HG02943 (cell line): ENCODE measurements around the gene ATRX.
"Not testable (repeated sequence)": the region's sequence is repeated elsewhere in the genome, so short reads cannot be mapped to it uniquely, and the experiment has no call there.

Experiments used
- ATAC-seq: cut with Tn5 transposase; IDR thresholded peaks from one replicate; pipeline ENCODE4 v1.9.1; 2021; ENCODE audit warnings: mild to moderate bottlenecking, low read depth, moderate library complexity; ENCODE audit not compliant: unreplicated experiment

Gene ATRX

DNA sequence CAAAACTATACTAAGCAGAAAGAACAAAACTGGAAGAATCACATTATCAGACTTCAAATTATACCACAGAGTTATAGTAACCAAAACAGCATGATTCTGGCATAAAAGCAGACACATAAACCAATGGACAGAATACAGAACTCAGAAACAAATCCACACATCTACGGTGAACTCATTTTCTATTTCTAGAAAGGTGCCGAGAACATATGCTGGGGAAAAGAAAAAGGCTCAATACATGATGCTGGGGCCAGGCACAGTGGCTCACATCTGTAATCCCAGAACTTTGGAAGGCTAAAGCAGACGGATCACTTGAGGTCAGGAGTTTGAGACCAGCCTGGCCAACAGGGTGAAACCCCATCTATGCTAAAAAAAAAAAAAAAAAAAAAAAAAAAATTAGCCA lies 52.7 kb downstream of the ATRX start:
- no peak for ATAC-seq

- ATAC-seq = no peak
Observed at GRCh38 chrX:77731821-77732419, 54.1 kb downstream of the ATRX start.

GRCh38 chrX:77726095-77726494 lies 59.9 kb downstream of the ATRX start:
- ATAC-seq = not testable (repeated sequence)

DNA sequence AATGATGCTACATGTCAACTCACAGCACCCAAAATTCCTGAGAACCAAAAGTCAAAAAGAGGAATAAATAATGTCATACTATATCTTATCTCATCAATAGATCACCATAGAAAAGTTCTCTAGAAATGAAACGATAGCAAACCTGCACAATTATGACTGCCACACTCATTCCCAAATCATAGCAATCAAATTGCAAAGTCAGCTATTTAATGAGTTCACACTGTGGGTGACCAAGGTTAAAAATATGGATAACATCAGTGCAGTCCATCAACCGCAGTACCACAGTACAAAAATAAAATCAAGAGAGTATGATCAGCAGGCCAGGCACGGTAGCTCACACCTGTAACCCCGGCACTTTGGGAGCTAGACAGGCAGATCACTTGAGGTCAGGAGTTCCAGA lies 62.3 kb downstream of the ATRX start:
- ATAC-seq = no peak

DNA sequence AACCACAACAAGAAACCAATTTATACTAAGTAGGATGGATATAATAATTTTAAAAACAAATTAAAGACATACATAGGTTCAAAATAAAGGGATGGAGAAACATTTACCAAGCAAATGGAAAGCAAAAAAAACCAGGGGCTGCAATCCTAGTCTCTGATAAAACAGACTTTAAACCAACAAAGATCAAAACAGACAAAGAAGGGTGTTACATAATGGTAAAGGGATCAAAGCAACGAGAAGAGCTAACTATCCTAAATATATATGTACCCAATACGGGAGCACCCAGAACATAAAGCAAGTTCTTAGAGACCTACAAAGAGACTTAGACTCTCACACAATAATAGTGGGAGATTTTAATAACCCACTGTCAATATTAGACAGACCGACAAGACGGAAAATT lies 66.6 kb downstream of the ATRX start:
- ATAC-seq = no peak

DNA sequence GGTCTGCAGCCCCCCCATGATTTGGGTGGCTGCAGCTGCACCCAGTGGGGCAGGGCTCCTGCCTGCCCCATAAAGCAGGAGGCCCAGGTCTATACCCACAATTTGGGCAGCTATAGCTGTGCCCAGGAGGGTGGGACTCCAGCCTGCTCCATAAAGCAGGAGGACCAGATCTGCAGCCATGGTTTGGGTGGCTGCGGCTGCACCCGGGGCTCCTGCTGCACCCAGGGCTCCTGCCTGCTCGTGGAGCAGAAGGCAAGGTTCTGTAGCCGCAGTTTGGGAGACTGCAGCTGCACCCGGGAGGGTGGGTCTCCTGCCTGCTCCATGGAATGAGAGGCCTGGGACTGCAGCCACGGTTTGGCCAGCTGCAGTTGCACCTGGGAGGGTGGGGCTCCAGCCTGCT lies 81.1 kb downstream of the ATRX start:
- ATAC-seq = no peak

GRCh38 chrX:77698242-77698641 lies 87.8 kb downstream of the ATRX start:
- ATAC-seq = no peak

DNA sequence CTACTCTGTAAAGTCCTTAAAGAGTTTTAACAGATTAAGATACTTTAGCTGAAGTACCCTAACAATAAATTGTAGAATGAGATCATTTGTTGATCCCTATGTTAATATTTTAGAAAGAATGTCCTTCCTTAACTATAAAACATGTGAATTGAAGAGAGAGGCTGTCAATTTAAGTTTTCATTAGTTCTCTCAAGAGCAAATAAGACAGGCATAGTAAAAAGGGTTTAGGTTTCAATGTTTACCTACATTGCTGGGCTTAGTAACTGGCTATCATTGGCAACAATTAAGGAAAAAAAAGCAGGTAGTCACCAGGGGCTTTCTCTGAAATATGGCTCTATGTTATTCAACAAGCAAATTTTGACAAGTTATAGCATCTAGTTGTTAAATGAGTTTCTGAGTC lies 91.5 kb downstream of the ATRX start:
- no peak for ATAC-seq

- no peak for ATAC-seq
Observed at GRCh38 chrX:77693594-77693993, 92.4 kb downstream of the ATRX start.

DNA sequence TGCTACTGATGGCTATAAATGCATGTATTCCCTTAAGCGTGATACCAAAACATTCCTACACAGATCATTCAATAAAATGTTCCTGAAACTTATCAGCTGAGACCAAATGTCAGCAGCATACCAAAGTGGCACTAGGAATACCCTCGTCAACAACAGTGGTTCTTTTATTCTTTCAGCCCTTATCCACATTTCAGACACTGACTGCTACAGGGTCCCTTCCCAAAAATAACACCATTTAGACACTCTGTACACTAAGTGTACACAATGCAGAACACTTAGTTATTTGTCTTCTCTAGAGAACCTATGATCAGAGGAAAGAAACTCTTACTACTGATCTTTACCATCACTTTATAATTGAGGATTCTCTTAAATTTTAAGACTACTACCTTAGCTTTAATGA lies 94.1 kb downstream of the ATRX start:
- no peak for ATAC-seq

- no peak for ATAC-seq
Observed at GRCh38 chrX:77689376-77689775, 96.6 kb downstream of the ATRX start.

DNA sequence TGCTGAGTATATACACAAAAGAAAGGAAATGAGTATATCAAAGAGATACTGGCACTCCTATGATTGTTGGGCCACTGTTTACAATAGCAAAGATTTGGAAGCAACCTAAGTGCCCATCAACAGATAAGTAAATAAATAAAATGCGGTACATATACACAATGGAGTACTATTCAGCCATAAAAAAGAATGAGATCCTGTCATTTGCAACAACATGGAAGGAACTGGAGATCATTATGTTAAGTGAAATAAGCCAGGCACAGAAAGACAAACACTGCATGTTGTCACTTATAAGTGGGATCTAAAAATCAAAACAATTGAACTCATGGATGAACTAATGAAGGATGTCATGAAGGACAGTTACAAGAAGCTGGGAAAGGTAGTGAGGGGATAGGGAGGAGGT lies 100.3 kb downstream of the ATRX start:
- ATAC-seq = not testable (repeated sequence)

DNA sequence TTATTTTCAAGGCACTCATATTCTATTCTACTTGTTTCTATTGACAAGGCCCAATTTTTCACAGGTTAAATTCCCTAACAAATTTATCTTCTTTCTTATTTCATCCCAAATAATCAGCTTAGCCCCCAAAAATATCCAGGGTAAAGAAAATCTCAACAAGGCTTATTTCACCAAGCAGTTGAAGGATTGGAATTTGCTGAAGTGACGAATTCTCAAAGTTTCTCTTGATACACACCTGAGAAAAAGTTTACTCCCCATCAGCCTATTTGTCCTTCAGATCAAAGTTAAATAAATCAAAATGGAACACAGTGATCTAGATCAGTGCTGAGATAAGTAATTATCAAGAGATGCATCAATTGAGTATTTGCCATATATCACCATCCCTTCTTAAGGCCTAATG lies 106.9 kb downstream of the ATRX start:
- no peak for ATAC-seq

GRCh38 chrX:77675986-77676385 lies 110.0 kb downstream of the ATRX start:
- no peak for ATAC-seq

- no peak for ATAC-seq
Observed at GRCh38 chrX:77668391-77669237, 117.4 kb downstream of the ATRX start.

GRCh38 chrX:77658886-77659285 lies 127.1 kb downstream of the ATRX start:
- no peak for ATAC-seq

DNA sequence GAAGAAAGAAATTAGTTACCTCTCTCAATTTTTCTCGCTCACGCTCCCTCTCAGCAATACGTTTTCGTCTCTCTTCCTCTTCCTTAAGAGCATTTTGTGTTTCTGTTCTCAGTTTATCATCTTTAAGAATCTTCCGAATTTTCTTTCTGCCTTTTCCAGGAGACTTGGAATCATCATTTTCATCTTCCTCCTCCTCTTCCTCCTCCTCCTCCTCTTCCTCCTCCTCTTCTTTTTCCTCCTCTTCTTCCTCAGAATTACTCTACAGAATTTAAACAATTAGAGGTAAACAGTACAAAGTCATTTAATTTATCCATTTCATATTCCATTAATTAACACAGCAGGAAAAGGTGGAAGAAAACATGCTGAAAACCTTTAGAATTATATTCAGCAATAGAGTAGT lies 133.9 kb downstream of the ATRX start:
- no peak for ATAC-seq

DNA sequence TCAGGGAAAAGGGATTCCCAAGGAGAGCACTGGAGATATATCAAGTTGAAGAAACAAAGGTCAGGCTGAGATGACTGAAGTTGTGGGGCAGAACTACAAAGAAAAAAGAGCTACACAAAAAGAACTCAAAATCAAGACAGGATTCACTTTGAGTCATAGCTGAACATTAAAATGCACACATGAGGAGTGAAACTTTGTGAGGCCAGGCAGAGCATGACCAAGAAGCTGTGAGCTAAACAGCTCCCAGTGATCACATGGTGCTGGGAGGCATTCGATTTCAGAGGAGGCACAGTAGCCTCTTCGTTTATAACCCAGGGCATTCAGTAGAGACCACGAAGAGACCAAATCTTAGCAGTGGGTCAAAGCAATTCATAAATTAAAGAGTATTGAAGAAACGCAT lies 145.3 kb downstream of the ATRX start:
- ATAC-seq = no peak

GRCh38 chrX:77639820-77640219 lies 146.2 kb downstream of the ATRX start:
- no peak for ATAC-seq

DNA sequence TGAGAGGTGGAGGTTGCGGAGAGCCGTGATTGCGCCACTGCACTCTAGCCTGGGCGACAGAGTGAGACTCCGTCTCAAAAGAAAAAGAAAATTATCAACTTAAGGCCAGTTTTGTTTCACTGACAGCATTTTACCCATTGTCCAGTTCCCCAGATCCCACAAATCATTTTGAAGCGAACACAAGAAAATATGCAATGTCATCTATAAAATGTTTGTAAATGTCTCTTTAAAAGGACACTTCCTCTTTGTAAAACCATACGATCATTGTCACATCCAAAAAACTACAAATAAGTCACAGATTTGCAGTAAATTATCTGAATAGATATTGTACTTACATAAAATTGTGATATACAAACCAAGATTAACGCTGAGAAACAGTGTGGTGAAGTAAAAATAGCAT lies 147.6 kb downstream of the ATRX start:
- ATAC-seq = no peak

DNA sequence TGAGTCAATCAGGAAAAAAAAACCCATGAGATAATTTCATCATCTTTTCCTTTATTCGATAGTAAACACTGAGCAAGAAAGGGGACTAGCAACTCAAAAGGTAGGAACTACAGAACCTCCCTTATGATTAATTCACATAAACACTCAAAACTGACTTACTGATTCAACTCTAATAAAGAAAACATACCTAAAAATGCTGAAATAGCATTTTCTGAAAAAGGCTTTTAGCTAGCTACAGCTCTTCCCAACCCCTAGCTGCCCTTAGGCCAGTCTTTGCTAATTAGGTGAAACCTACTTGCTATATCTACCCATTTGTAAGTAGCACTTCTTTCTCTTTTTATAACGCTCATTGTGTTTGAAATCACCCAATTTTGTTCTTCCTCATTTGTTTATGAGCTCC lies 150.6 kb downstream of the ATRX start:
- ATAC-seq = no peak

DNA sequence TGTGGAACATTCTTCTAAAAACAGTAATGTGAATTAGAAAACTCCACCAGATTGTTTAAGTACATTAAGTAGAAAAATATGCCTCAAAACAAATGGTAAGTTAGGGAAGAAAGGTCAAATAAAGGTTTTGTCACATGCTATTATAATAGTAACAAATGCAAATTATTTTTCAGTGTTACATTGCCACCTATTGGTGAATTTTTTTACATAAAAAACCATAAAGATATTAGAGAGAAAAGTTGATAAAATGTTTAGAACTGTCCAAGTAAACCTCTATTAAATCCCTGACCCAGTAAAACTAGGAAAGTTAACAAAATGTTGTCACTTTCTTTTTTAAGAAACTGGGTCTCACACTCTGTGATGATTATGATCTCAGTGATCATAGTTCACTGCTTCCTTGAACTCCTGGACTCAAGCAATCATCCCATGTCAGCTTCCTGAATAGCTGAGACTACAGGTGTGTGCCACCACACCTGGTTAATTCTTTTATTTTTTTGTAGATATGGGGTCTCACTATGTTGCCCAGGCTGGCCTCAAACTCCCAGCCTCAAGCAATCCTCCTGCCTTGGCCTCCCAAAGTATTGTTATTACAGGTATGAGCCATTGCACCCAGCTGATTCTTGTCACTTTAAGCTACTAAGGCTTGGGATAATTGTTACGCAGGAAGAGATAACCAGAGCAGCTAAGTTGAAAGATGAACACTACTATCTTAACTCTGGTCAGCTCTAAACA lies 157.6 kb downstream of the ATRX start:
- no peak for ATAC-seq
